Endodermal cell (in vitro differentiated cells): ENCODE measurements around the gene KAT2A. TPM values are rescaled to one million over a fixed set of nuclear protein-coding genes. Genes with fewer than 3 reads are reported as not detected.
A peak's percentile ranks its signal among the peaks of the same experiment; 100 is the strongest.

Experiments used
- DNase-seq: peaks from one replicate; pipeline ENCODE4 v3.0.0-alpha.2; 2017
- H3K27ac ChIP-seq: 2 replicates; pipeline ENCODE4 v1.5.1; 2013; ENCODE audit warnings: mild to moderate bottlenecking, low read depth, low read length, moderate library complexity
- H3K27me3 ChIP-seq: 2 replicates; pipeline ENCODE4 v1.6.1; 2013; ENCODE audit warnings: mild to moderate bottlenecking, low read length, moderate library complexity; ENCODE audit not compliant: insufficient read depth, control insufficient read depth, poor library complexity, severe bottlenecking
- H3K36me3 ChIP-seq: 2 replicates; pipeline ENCODE4 v1.7.0; 2013; ENCODE audit warnings: mild to moderate bottlenecking, low read length, moderate library complexity; ENCODE audit not compliant: control insufficient read depth, insufficient read depth
- H3K4me1 ChIP-seq: one replicate; pipeline ENCODE4 v1.7.0; 2013; ENCODE audit warnings: low read length; ENCODE audit not compliant: control insufficient read depth, insufficient read depth
- H3K4me3 ChIP-seq: 2 replicates; pipeline ENCODE4 v1.5.1; 2013; ENCODE audit warnings: mild to moderate bottlenecking, low read length, moderate library complexity
- H3K9ac ChIP-seq: 2 replicates; pipeline ENCODE4 v1.6.1; 2013; ENCODE audit warnings: mild to moderate bottlenecking, low read length, moderate library complexity; ENCODE audit not compliant: poor library complexity, severe bottlenecking; ENCODE audit errors: extremely low read depth
- H3K9me3 ChIP-seq: 2 replicates; pipeline ENCODE4 v1.6.1; 2013; ENCODE audit warnings: mild to moderate bottlenecking, low read length, moderate library complexity; ENCODE audit not compliant: control insufficient read depth
- H3K27ac Mint-ChIP-seq: 2 replicates; pipeline ENCODE4 v1.8.0; 2020; ENCODE audit warnings: mixed read lengths
- H3K27me3 Mint-ChIP-seq: 2 replicates; pipeline ENCODE4 v1.8.0; 2021; ENCODE audit warnings: mild to moderate bottlenecking, mixed read lengths; ENCODE audit not compliant: insufficient read depth
- H3K36me3 Mint-ChIP-seq: 2 replicates; pipeline ENCODE4 v1.8.0; 2020; ENCODE audit warnings: low read depth, mixed read lengths
- H3K4me1 Mint-ChIP-seq: 2 replicates; pipeline ENCODE4 v1.8.0; 2020; ENCODE audit warnings: mixed read lengths
- H3K4me3 Mint-ChIP-seq: 2 replicates; pipeline ENCODE4 v1.8.0; 2020; ENCODE audit warnings: mild to moderate bottlenecking, moderate library complexity, mixed read lengths
- H3K9me3 Mint-ChIP-seq: 2 replicates; pipeline ENCODE4 v1.8.0; 2020; ENCODE audit warnings: mild to moderate bottlenecking, mixed read lengths
- CTCF ChIP-seq: fragments of 200-600 bp; sonication (generic); conservative IDR thresholded peaks from 2 replicates; pipeline ENCODE4 v1.5.0; 2021; ENCODE audit warnings: antibody characterized with exemption, mild to moderate bottlenecking
- WGBS, 2 experiments: methylation state at CpG; one replicate each; pipeline versions ENCODE4 v1.1.5 to v1.1.7; 2013; ENCODE audit warnings: missing lambda C conversion rate in 2 of 2, mixed read lengths in 1 of 2; ENCODE audit not compliant: insufficient coverage in 1 of 2, insufficient read length in 1 of 2; 5-methylcytosine and 5-hydroxymethylcytosine counted together
- total RNA-seq, 2 donors: library from RNA; stranded (reverse); fragmentation: NEBNext Ultra II Directional in 1 of 2; extraction: Animal tissue kit (Norgen Biotek cat#: 25700) in 1 of 2; gene quantifications; 2 replicates in 1 of 2; 3 replicates in 1 of 2; pipeline ENCODE4 v1.2.1, GENCODE V29; 2021

KAT2A gene
- total RNA-seq, 2 donors from 2014 or later = 48.0 to 57.6 TPM

- no peak for TF ChIP-seq CTCF
- Mint-ChIP-seq H3K27me3 (peaks cover 10% of the 10 kb centered on the region), H3K27ac (no peak overlapping the region), H3K4me3 (no peak overlapping the region), H3K4me1 (peaks cover 18% of the 10 kb centered on the region), H3K9me3 (no peaks in the 10 kb centered on the region), H3K36me3 (no peaks in the 10 kb centered on the region)
- DNase-seq = no peak
- H3K4me3 ChIP-seq = no peak overlapping the region
- H3K36me3 ChIP-seq = no peaks in the 10 kb centered on the region
- H3K9me3 ChIP-seq = no peaks in the 10 kb centered on the region
- peaks cover 8% of the 10 kb centered on the region for H3K4me1 ChIP-seq
- H3K27me3 ChIP-seq = no peaks in the 10 kb centered on the region
- H3K27ac ChIP-seq = no peak overlapping the region
- 79 to 95% methylated on average over 4 to 8 of the region's 8 CpGs for WGBS, 2 experiments
- no peak overlapping the region for H3K9ac ChIP-seq
These were observed 32.4 kb downstream of the KAT2A start for GRCh38 chr17:42088736-42089135.

- Mint-ChIP-seq H3K36me3 (no peaks in the 10 kb centered on the region), H3K4me3 (no peak overlapping the region), H3K9me3 (no peaks in the 10 kb centered on the region), H3K27me3 (peaks cover 10% of the 10 kb centered on the region), H3K4me1 (peaks cover 18% of the 10 kb centered on the region), H3K27ac (no peak overlapping the region)
- Histone ChIP-seq H3K9me3 (no peaks in the 10 kb centered on the region), H3K27ac (no peak overlapping the region), H3K4me3 (no peak overlapping the region), H3K4me1 (peaks cover 8% of the 10 kb centered on the region), H3K9ac (no peak overlapping the region), H3K27me3 (no peaks in the 10 kb centered on the region), H3K36me3 (no peaks in the 10 kb centered on the region)
- DNase-seq = peak; percentile 61
- no peak for TF ChIP-seq CTCF
- 84 to 87% methylated on average over 10 to 20 of the region's 20 CpGs for WGBS, 2 experiments
These were observed 33.1 kb downstream of the KAT2A start for GRCh38 chr17:42087736-42088705.

GRCh38 chr17:42087042-42087701 is 34.0 kb downstream of the KAT2A start:
- H3K27ac Mint-ChIP-seq = no peak overlapping the region
- no peaks in the 10 kb centered on the region for H3K9me3 Mint-ChIP-seq
- peaks cover 8% of the 10 kb centered on the region for H3K4me1 ChIP-seq
- H3K4me3 ChIP-seq = no peak overlapping the region
- no peaks in the 10 kb centered on the region for H3K36me3 ChIP-seq
- H3K27me3 Mint-ChIP-seq = peaks cover 9% of the 10 kb centered on the region
- H3K27ac ChIP-seq = no peak overlapping the region
- WGBS, 2 experiments = 85 to 87% methylated on average over 4 to 6 of the region's 7 CpGs
- H3K9me3 ChIP-seq = no peaks in the 10 kb centered on the region
- H3K4me1 Mint-ChIP-seq = peaks cover 14% of the 10 kb centered on the region
- no peak overlapping the region for H3K9ac ChIP-seq
- no peak for DNase-seq
- H3K27me3 ChIP-seq = no peaks in the 10 kb centered on the region
- H3K4me3 Mint-ChIP-seq = no peak overlapping the region
- H3K36me3 Mint-ChIP-seq = no peaks in the 10 kb centered on the region
- TF ChIP-seq CTCF = no peak
